SK-N-SH (cell line): ENCODE data around the gene MRM1. TPM values are rescaled to one million over a fixed set of nuclear protein-coding genes. Genes with fewer than 3 reads are reported as not detected.

Source experiments
- CTCF ChIA-PET: fragments of 300-600, 350-600 bp; formaldehyde crosslinking; extraction: SDS; loops from one replicate; lab custom pipeline; 2021; lab: Yijun Ruan, JAX
- POLR2A ChIA-PET: fragments of 350-600 bp; sonication (Branson Sonifier 250); formaldehyde crosslinking; extraction: SDS; loops from one replicate; lab custom pipeline; 2020; ENCODE audit warnings: antibody characterized with exemption, inconsistent platforms; lab: Yijun Ruan, JAX
- DNase-seq: peaks from one replicate; pipeline ENCODE4 v3.0.0; 2012
- H2AFZ ChIP-seq: fragments of 200-600 bp; sonication (generic); 2 replicates; pipeline ENCODE4 v1.8.1; 2016; ENCODE audit warnings: antibody characterized with exemption, mild to moderate bottlenecking, low read depth
- H3F3A ChIP-seq: fragments of 200-600 bp; sonication (generic); replicated peaks from 2 replicates; pipeline ENCODE3; 2016; ENCODE audit warnings: antibody characterized with exemption, mild to moderate bottlenecking; ENCODE audit not compliant: insufficient read depth
- H3K27ac ChIP-seq, 2 experiments: fragments of 200-500 bp in 1 of 2; fragments of 200-600 bp in 1 of 2; sonication (Bioruptor generic) in 1 of 2; sonication (generic), shearing (Covaris generic) in 1 of 2; 2 replicates each; pipeline versions ENCODE4 v1.5.1 to v1.6.1; 2014 to 2016; ENCODE audit warnings: low read depth in 2 of 2, inconsistent platforms in 1 of 2, low read length in 1 of 2, mild to moderate bottlenecking in 1 of 2, mixed read lengths in 1 of 2
- H3K27me3 ChIP-seq: fragments of 200-600 bp; sonication (generic), shearing (Covaris generic); 2 replicates; pipeline ENCODE4 v1.6.1; 2016; ENCODE audit warnings: mixed run types; ENCODE audit not compliant: insufficient read depth
- H3K36me3 ChIP-seq, 2 experiments: fragments of 200-500 bp in 1 of 2; fragments of 200-600 bp in 1 of 2; sonication (Bioruptor generic) in 1 of 2; sonication (generic) in 1 of 2; replicated peaks in 1 of 2; 2 replicates each; pipeline versions ENCODE3 to v1.5.1; 2014 to 2016; ENCODE audit warnings: low read length in 1 of 2, mild to moderate bottlenecking in 1 of 2; ENCODE audit not compliant: insufficient read depth in 2 of 2, control insufficient read depth in 1 of 2
- H3K4me1 ChIP-seq, 2 experiments: fragments of 200-500 bp in 1 of 2; fragments of 200-600 bp in 1 of 2; sonication (Bioruptor generic) in 1 of 2; sonication (generic), shearing (Covaris generic) in 1 of 2; 2 replicates each; pipeline versions ENCODE4 v1.5.1 to v1.6.1; 2014 to 2016; ENCODE audit warnings: low read depth in 1 of 2, low read length in 1 of 2, mixed run types in 1 of 2; ENCODE audit not compliant: insufficient read depth in 2 of 2, control insufficient read depth in 1 of 2
- H3K4me2 ChIP-seq: fragments of 200-600 bp; sonication (generic), shearing (Covaris generic); 2 replicates; pipeline ENCODE4 v1.6.1; 2017; ENCODE audit warnings: mixed run types
- H3K4me3 ChIP-seq, 2 experiments: fragments of 200-500 bp in 1 of 2; fragments of 200-600 bp in 1 of 2; sonication (Bioruptor generic) in 1 of 2; sonication (generic), shearing (Covaris generic) in 1 of 2; 2 replicates each; pipeline versions ENCODE4 v1.5.1 to v1.8.1; 2014 to 2016; ENCODE audit warnings: low read depth in 2 of 2, inconsistent platforms in 1 of 2, low read length in 1 of 2, mild to moderate bottlenecking in 1 of 2, mixed read lengths in 1 of 2, moderate library complexity in 1 of 2
- H3K79me2 ChIP-seq: fragments of 200-600 bp; sonication (generic); 2 replicates; pipeline ENCODE4 v1.8.1; 2017; ENCODE audit warnings: mild to moderate bottlenecking; ENCODE audit not compliant: insufficient read depth
- H3K9ac ChIP-seq: fragments of 200-600 bp; sonication (generic); 2 replicates; pipeline ENCODE4 v1.6.1; 2017; ENCODE audit warnings: mixed run types
- H3K9me2 ChIP-seq: fragments of 200-600 bp; sonication (generic); 2 replicates; pipeline ENCODE4 v1.6.1; 2017; ENCODE audit warnings: mixed run types
- H3K9me3 ChIP-seq: fragments of 200-600 bp; sonication (generic); 2 replicates; pipeline ENCODE4 v1.6.1; 2017; ENCODE audit warnings: mixed run types, mild to moderate bottlenecking, moderate library complexity
- H4K20me1 ChIP-seq: fragments of 200-600 bp; sonication (generic); 2 replicates; pipeline ENCODE4 v1.6.1; 2017; ENCODE audit warnings: mild to moderate bottlenecking, mixed run types; ENCODE audit not compliant: insufficient read depth
- CHD2 ChIP-seq: fragments of 150-350 bp; IDR thresholded peaks from 2 replicates; pipeline ENCODE4 v1.6.1; 2018; ENCODE audit warnings: low read length; ENCODE audit not compliant: partially characterized antibody
- CTCF ChIP-seq: fragments of 200-600 bp; sonication (generic); IDR thresholded peaks from 2 replicates; pipeline ENCODE4 v1.6.1; 2017; ENCODE audit warnings: antibody characterized with exemption, mild to moderate bottlenecking, moderate library complexity
- EZH2phosphoT487 ChIP-seq: fragments of 200-600 bp; sonication (generic); IDR thresholded peaks from 2 replicates; pipeline ENCODE4 v1.6.1; 2017; ENCODE audit warnings: low read depth, mixed run types, mild to moderate bottlenecking, antibody characterized with exemption, moderate library complexity, borderline replicate concordance
- FOSL2 ChIP-seq: IDR thresholded peaks from 2 replicates; pipeline ENCODE4 v1.4.0; 2012; ENCODE audit warnings: low read depth, mild to moderate bottlenecking, moderate library complexity, borderline replicate concordance
- GATA2 ChIP-seq: sonication (generic); formaldehyde crosslinking; IDR thresholded peaks from 2 replicates; pipeline ENCODE4 v1.5.0; 2020; ENCODE audit warnings: mild to moderate bottlenecking, missing genetic modification reagents
- JUND ChIP-seq: IDR thresholded peaks from 2 replicates; pipeline ENCODE4 v1.4.0; 2012
- NRF1 ChIP-seq: IDR thresholded peaks from 2 replicates; pipeline ENCODE4 v1.6.1; 2012; ENCODE audit warnings: low read depth, mild to moderate bottlenecking, low read length
- PBX3 ChIP-seq: IDR thresholded peaks from 2 replicates; pipeline ENCODE4; 2012
- RCOR1 ChIP-seq: fragments of 150-350 bp; IDR thresholded peaks from 2 replicates; pipeline ENCODE4 v1.6.1; 2017; ENCODE audit warnings: antibody characterized with exemption, low read length
- RFX5 ChIP-seq: IDR thresholded peaks from 2 replicates; pipeline ENCODE4 v1.6.1; 2012; ENCODE audit warnings: mild to moderate bottlenecking, improper control_type of control experiment, low read length
- SIN3A ChIP-seq: IDR thresholded peaks from 2 replicates; pipeline ENCODE4 v1.6.1; 2012; ENCODE audit warnings: low read depth, mild to moderate bottlenecking, low read length, moderate library complexity, borderline replicate concordance
- TAF1 ChIP-seq: IDR thresholded peaks from 2 replicates; pipeline ENCODE4 v1.6.1; 2012; ENCODE audit warnings: low read depth, mild to moderate bottlenecking, low read length, moderate library complexity, borderline replicate concordance
- TCF12 ChIP-seq: IDR thresholded peaks from 2 replicates; pipeline ENCODE4 v1.4.0; 2012
- TEAD4 ChIP-seq: IDR thresholded peaks from 2 replicates; pipeline ENCODE4 v1.4.0; 2012; ENCODE audit warnings: mild to moderate bottlenecking, borderline replicate concordance; ENCODE audit not compliant: insufficient read depth
- USF2 ChIP-seq: fragments of 150-350 bp; IDR thresholded peaks from 2 replicates; pipeline ENCODE4 v1.6.1; 2017; ENCODE audit warnings: antibody characterized with exemption, low read length, low read depth, borderline replicate concordance
- YY1 ChIP-seq: IDR thresholded peaks from 2 replicates; pipeline ENCODE4 v1.4.0; 2012; ENCODE audit warnings: low read depth, mild to moderate bottlenecking
- WGBS: methylation state at CpG from one replicate; pipeline ENCODE4 v1.1.6; 2017; ENCODE audit warnings: low lambda C conversion rate; 5-methylcytosine and 5-hydroxymethylcytosine counted together
- polyA plus RNA-seq, 3 experiments: library from polyadenylated mRNA; depleted of rRNA; stranded (reverse); fragments of >200 nt; gene quantifications; 2 replicates each; pipeline ENCODE4 v1.2.3, GENCODE V29; 2012

MRM1 gene
- polyA plus RNA-seq, 1 of the 3 experiments (the other 2 are of a cell fraction): 9.8 TPM

- no peaks in the 10 kb centered on the region for H3K9me2 ChIP-seq
- peaks cover 10% of the 10 kb centered on the region for H3F3A ChIP-seq
- H3K79me2 ChIP-seq: peaks cover 23% of the 10 kb centered on the region; the same call in 1 of the 2 replicates
- 97% methylated on average over 7 of the region's 7 CpGs for WGBS
- H3K4me2 ChIP-seq: no peak overlapping the region
- no peak overlapping the region for H3K27ac ChIP-seq
- no peak overlapping the region for H2AFZ ChIP-seq
- no peak overlapping the region for H3K9ac ChIP-seq
- peaks cover 7% of the 10 kb centered on the region; the same call in 1 of the 2 replicates for H4K20me1 ChIP-seq
- no peak for DNase-seq
- H3K36me3 ChIP-seq: no peaks in the 10 kb centered on the region
- ChIA-PET CTCF (interaction anchor here (1.2 to 2.0 kb wide), 3 partner anchors 16 to 631 kb away, joined by 3 to 6 read pairs (median 5); no protein-coding TSS in a partner anchor), POLR2A (no interaction called here)
- H3K4me1 ChIP-seq: peaks cover 0 to 4% of the 10 kb centered on the region in 2 experiments; a peak in 2 of 4 replicates
- H3K27me3 ChIP-seq: no peaks in the 10 kb centered on the region
- H3K9me3 ChIP-seq: no peaks in the 10 kb centered on the region
- TF ChIP-seq RFX5 (no peak), TEAD4 (no peak), SIN3A (no peak), GATA2 (CRISPR knock-in tag) (no peak), RCOR1 (no peak), CHD2 (no peak), CTCF (no peak), FOSL2 (no peak), JUND (no peak), PBX3 (no peak), USF2 (no peak), TAF1 (no peak), YY1 (no peak), EZH2phosphoT487 (no peak), TCF12 (no peak), NRF1 (no peak)
- TF ChIP-seq, all 33 proteins: peak for 0
- no peak overlapping the region for H3K4me3 ChIP-seq
These were observed 6.9 kb downstream of the MRM1 start for GRCh38 chr17:36608280-36608679.
